Loucy (cell line): ENCODE data around the gene NACA.
"Not testable (repeated sequence)": the region's sequence is repeated elsewhere in the genome, so short reads cannot be mapped to it uniquely, and the experiment has no call there.

Experiments
- H2AFZ ChIP-seq: fragments of 200-600 bp; sonication (generic); 2 replicates; pipeline ENCODE4 v1.6.0; 2016; ENCODE audit warnings: antibody characterized with exemption, mild to moderate bottlenecking, low read length, moderate library complexity
- H3F3A ChIP-seq: fragments of 200-600 bp; 2 replicates; pipeline ENCODE4 v1.6.0; 2016; ENCODE audit warnings: antibody characterized with exemption, low read depth, mild to moderate bottlenecking
- H3K27me3 ChIP-seq: fragments of 200-600 bp; sonication (generic); 2 replicates; pipeline ENCODE4 v1.6.1; 2014; ENCODE audit warnings: low read length, mild to moderate bottlenecking; ENCODE audit not compliant: insufficient read depth, poor library complexity, severe bottlenecking
- H3K36me3 ChIP-seq: fragments of 200-600 bp; sonication (generic); 2 replicates; pipeline ENCODE4 v1.6.1; 2016; ENCODE audit warnings: low read length; ENCODE audit not compliant: insufficient read depth
- H3K4me1 ChIP-seq: fragments of 200-600 bp; sonication (generic); 2 replicates; pipeline ENCODE4 v1.5.1; 2014; ENCODE audit warnings: low read length, mild to moderate bottlenecking; ENCODE audit not compliant: insufficient read depth, poor library complexity, severe bottlenecking
- H3K4me2 ChIP-seq: fragments of 200-600 bp; sonication (generic); 2 replicates; pipeline ENCODE4 v1.6.0; 2014; ENCODE audit warnings: antibody characterized with exemption, low read length, low read depth, mild to moderate bottlenecking; ENCODE audit not compliant: poor library complexity, severe bottlenecking
- H3K4me3 ChIP-seq: fragments of 200-600 bp; sonication (generic); 2 replicates; pipeline ENCODE4 v1.5.1; 2014; ENCODE audit warnings: low read length, mild to moderate bottlenecking, mixed read lengths; ENCODE audit not compliant: poor library complexity, severe bottlenecking
- H3K79me2 ChIP-seq: fragments of 200-600 bp; sonication (generic); 2 replicates; pipeline ENCODE4 v1.6.1; 2014; ENCODE audit warnings: low read length; ENCODE audit not compliant: insufficient read depth
- H3K9ac ChIP-seq: fragments of 200-600 bp; sonication (generic); 2 replicates; pipeline ENCODE4 v1.6.0; 2014; ENCODE audit warnings: mild to moderate bottlenecking, low read depth, low read length, moderate library complexity; ENCODE audit not compliant: poor library complexity, severe bottlenecking
- H3K9me2 ChIP-seq: fragments of 200-600 bp; sonication (generic); replicated peaks from 2 replicates; pipeline ENCODE4 v1.6.1; 2016; ENCODE audit warnings: low read depth, low read length, mixed read lengths
- H3K9me3 ChIP-seq: fragments of 200-600 bp; sonication (generic); 2 replicates; pipeline ENCODE4 v1.6.1; 2014; ENCODE audit warnings: mild to moderate bottlenecking, antibody characterized with exemption, low read length, low read depth; ENCODE audit not compliant: insufficient read depth
- H4K20me1 ChIP-seq: fragments of 200-600 bp; sonication (generic); 2 replicates; pipeline ENCODE4 v1.6.0; 2014; ENCODE audit warnings: antibody characterized with exemption, low read length, mild to moderate bottlenecking; ENCODE audit not compliant: insufficient read depth, poor library complexity, severe bottlenecking
- EZH2phosphoT487 ChIP-seq: fragments of 200-600 bp; IDR thresholded peaks from 2 replicates; pipeline ENCODE4 v1.6.1; 2018; ENCODE audit warnings: antibody characterized with exemption, mild to moderate bottlenecking, moderate library complexity, borderline replicate concordance
- TF ChIP-seq, protein P1 (sequence below): fragments of 200-600 bp; sonication (generic); conservative IDR thresholded peaks from 2 replicates; pipeline ENCODE4 v1.5.1; 2014; ENCODE audit warnings: mild to moderate bottlenecking, antibody characterized with exemption, low read length

NACA gene

DNA sequence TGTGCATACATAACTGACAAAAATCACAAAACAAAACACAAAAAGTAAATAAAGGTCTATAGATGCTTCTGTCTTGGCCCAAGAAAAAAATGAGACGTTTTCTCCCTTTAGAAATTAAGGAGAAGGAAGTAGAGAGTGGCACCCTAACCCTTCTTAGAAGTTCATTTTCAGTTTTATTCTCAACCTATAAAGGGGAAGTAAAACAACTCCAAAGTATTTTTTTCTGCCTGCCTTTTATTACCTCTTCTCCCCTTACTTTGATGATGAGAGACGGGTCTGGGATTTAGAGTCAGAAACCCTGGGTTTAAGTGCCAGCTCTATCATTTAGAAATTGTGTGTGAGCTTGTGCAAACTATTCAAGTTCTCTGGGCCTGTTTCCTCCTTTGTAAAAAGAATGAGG, 24.3 kb upstream of the NACA start:
- peaks cover 4% of the 10 kb centered on the region for H3K27me3 ChIP-seq
- peak overlapping the region; percentile 94 for H3K4me2 ChIP-seq
- H3K36me3 ChIP-seq: peaks cover 16% of the 10 kb centered on the region
- no peaks in the 10 kb centered on the region for H3K9me2 ChIP-seq
- peak overlapping the region; percentile 93 for H3K4me3 ChIP-seq
- H3K79me2 ChIP-seq: peaks cover 43% of the 10 kb centered on the region
- H3K9ac ChIP-seq: peak overlapping the region; percentile 96
- H3K4me1 ChIP-seq: peaks cover 21% of the 10 kb centered on the region
- no peaks in the 10 kb centered on the region for H3F3A ChIP-seq
- H4K20me1 ChIP-seq: peaks cover 11% of the 10 kb centered on the region
- TF ChIP-seq, protein P1, sequence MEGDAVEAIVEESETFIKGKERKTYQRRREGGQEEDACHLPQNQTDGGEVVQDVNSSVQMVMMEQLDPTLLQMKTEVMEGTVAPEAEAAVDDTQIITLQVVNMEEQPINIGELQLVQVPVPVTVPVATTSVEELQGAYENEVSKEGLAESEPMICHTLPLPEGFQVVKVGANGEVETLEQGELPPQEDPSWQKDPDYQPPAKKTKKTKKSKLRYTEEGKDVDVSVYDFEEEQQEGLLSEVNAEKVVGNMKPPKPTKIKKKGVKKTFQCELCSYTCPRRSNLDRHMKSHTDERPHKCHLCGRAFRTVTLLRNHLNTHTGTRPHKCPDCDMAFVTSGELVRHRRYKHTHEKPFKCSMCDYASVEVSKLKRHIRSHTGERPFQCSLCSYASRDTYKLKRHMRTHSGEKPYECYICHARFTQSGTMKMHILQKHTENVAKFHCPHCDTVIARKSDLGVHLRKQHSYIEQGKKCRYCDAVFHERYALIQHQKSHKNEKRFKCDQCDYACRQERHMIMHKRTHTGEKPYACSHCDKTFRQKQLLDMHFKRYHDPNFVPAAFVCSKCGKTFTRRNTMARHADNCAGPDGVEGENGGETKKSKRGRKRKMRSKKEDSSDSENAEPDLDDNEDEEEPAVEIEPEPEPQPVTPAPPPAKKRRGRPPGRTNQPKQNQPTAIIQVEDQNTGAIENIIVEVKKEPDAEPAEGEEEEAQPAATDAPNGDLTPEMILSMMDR: no peak
- no peak for TF ChIP-seq EZH2phosphoT487
- no peaks in the 10 kb centered on the region for H3K9me3 ChIP-seq
- H2AFZ ChIP-seq: no peak overlapping the region

DNA sequence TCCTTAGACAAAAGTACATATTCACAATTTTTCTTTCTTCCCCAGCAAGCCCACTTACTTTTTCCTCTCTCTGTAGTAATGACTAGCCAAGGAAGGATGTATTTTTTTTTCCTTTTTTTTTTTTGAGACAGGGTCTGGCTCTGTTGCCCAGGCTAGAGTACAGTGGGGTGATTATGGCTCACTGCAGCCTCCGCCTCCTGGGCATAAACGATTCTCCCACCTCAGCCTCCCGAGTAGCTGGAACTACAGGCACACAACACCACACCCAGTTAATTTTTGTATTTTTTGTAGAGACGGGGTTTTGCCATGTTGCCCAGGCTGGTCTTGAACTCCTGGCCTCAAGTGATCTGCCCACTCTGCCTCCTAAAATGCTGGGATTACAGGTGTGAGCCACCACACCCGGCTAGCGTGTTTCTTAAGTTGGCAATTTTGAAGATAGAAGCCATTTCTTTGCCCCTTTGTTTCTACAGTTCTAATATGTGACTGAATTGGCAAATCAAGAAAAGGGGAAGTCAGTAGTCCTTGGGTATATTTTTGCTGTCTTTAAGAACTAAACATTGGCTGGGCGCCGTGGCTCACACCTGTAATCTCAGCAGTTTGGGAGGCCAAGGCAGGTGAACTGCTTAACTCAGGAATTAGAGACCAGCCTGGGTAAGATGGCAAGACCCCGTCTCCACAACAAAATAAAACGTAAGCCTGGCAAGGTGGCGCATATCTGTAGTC, 3.2 kb upstream of the NACA start:
- H3K9me3 ChIP-seq: no peaks in the 10 kb centered on the region
- peaks cover 18% of the 10 kb centered on the region for H3K79me2 ChIP-seq
- peaks cover 40% of the 10 kb centered on the region; the same call in 1 of the 2 replicates for H3K36me3 ChIP-seq
- TF ChIP-seq, protein P1: no peak
- TF ChIP-seq EZH2phosphoT487: no peak
- H2AFZ ChIP-seq: no peak overlapping the region
- no peak overlapping the region for H3K4me2 ChIP-seq
- no peaks in the 10 kb centered on the region for H3K9me2 ChIP-seq
- H3K4me1 ChIP-seq: peaks cover 13% of the 10 kb centered on the region
- peaks cover 8% of the 10 kb centered on the region; the same call in 1 of the 2 replicates for H3F3A ChIP-seq
- H3K9ac ChIP-seq: no peak overlapping the region
- no peak overlapping the region for H3K4me3 ChIP-seq
- peaks cover 11% of the 10 kb centered on the region for H3K27me3 ChIP-seq
- peaks cover 16% of the 10 kb centered on the region for H4K20me1 ChIP-seq

DNA sequence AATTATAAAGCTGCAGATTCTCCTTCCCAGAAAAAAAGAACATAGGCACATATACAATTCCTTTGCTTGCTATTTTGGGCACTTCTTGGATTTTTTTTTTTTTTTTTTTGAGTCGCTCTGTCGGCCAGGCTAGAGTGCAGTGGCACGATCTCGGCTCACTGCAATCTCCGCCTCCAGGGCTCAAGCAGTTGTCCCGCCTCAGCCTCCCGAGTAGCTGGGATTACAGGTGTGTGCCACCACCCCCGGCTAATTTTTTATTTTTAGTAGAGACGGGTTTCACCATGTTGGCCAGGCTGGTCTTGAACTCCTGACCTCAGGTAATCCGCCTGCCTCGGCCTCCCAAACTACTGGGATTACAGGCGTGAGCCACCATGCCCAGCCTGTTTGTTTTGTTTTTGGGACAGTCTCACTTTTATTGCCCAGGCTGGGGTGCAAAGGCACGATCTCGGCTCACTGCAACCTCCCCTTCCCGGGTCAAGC, 1.1 kb upstream of the NACA start:
- H3K4me1 ChIP-seq: peaks cover 34% of the 10 kb centered on the region
- H3K4me3 ChIP-seq: peak overlapping the region; percentile 99
- H3K4me2 ChIP-seq: peak overlapping the region; percentile 84
- H4K20me1 ChIP-seq: peaks cover 37% of the 10 kb centered on the region
- H3K79me2 ChIP-seq: peaks cover 39% of the 10 kb centered on the region
- H3K36me3 ChIP-seq: peaks cover 33% of the 10 kb centered on the region; the same call in 1 of the 2 replicates
- H3K9me2 ChIP-seq, H2AFZ ChIP-seq, H3K9me3 ChIP-seq, H3F3A ChIP-seq: not testable (repeated sequence)
- H3K27me3 ChIP-seq: peaks cover 11% of the 10 kb centered on the region
- peak overlapping the region; percentile 100 for H3K9ac ChIP-seq

DNA sequence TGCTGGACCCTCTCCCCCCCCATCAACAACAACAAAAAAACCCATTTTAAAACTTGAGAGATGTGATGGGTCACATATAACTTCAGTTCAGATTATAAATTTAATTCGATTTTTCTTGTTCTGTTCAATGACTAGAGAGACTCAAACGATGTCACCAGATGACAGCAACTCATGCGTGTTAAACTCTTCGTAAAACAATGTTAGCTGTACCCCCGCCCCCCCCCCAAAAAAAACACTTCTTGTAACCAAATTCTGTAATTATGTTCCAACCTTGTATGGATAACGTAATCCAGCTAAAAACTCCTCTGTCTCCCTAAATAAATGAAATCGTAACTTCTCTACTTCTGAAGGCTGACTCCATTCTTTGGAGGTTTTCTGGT, 614 bp upstream of the NACA start:
- H2AFZ ChIP-seq: peak overlapping the region; percentile 86
- peaks cover 9% of the 10 kb centered on the region; the same call in 1 of the 2 replicates for H3F3A ChIP-seq
- peaks cover 31% of the 10 kb centered on the region; the same call in 1 of the 2 replicates for H3K36me3 ChIP-seq

More for the DNA sequence above, 614 bp upstream of the NACA start:
- H4K20me1 ChIP-seq: peaks cover 42% of the 10 kb centered on the region
- peaks cover 11% of the 10 kb centered on the region for H3K27me3 ChIP-seq
- H3K9me3 ChIP-seq: no peaks in the 10 kb centered on the region
- H3K4me2 ChIP-seq: peak overlapping the region; percentile 84
- TF ChIP-seq, protein P1: no peak
- no peak for TF ChIP-seq EZH2phosphoT487
- H3K79me2 ChIP-seq: peaks cover 44% of the 10 kb centered on the region
- H3K4me1 ChIP-seq: peaks cover 39% of the 10 kb centered on the region
- peak overlapping the region; percentile 100 for H3K9ac ChIP-seq
- no peaks in the 10 kb centered on the region for H3K9me2 ChIP-seq
- H3K4me3 ChIP-seq: peak overlapping the region; percentile 99
